OCI-LY7 (cell line): Measurements from ENCODE around the gene STAC3. TPM values are rescaled to one million over a fixed set of nuclear protein-coding genes. Genes with fewer than 3 reads are reported as not detected.

Experiments
- BruUV-seq: library from RNA; stranded (reverse); fragments of 400-500 nt; replicated peaks from 2 replicates; lab custom pipeline; 2021; lab: Mats Ljungman, UMichigan
- CTCF ChIA-PET: fragments of 300-600 bp; sonication (Branson Sonifier 250); formaldehyde crosslinking; loops from one replicate; lab custom pipeline; 2022; ENCODE audit warnings: antibody characterized with exemption; ENCODE audit not compliant: unreplicated experiment; lab: Charles Lee
- POLR2A ChIA-PET: fragments of 300-600 bp; sonication (Branson Sonifier 250); formaldehyde crosslinking; loops from one replicate; lab custom pipeline; 2022; ENCODE audit warnings: antibody characterized with exemption; lab: Charles Lee
- DNase-seq: peaks from one replicate; pipeline ENCODE4 v3.0.0-alpha.2; 2015; ENCODE audit warnings: low spot score
- H2AFZ ChIP-seq: fragments of 200-600 bp; sonication (generic), shearing (Covaris generic); 2 replicates; pipeline ENCODE4 v1.6.1; 2014; ENCODE audit warnings: mild to moderate bottlenecking, antibody characterized with exemption, low read length, moderate library complexity
- H3K27ac ChIP-seq: fragments of 200-600 bp; sonication (generic); 2 replicates; pipeline ENCODE4 v1.5.1; 2014; ENCODE audit warnings: mixed run types, low read depth, mild to moderate bottlenecking, moderate library complexity, low read length, inconsistent platforms; ENCODE audit not compliant: poor library complexity, severe bottlenecking
- H3K36me3 ChIP-seq: fragments of 200-600 bp; sonication (generic); 2 replicates; pipeline ENCODE4 v1.6.1; 2014; ENCODE audit warnings: mild to moderate bottlenecking, antibody characterized with exemption, low read length, moderate library complexity, mixed read lengths; ENCODE audit not compliant: insufficient read depth
- H3K4me1 ChIP-seq: fragments of 200-600 bp; sonication (generic); 2 replicates; pipeline ENCODE4 v1.5.1; 2014; ENCODE audit warnings: mild to moderate bottlenecking, low read length; ENCODE audit not compliant: insufficient read depth, poor library complexity, severe bottlenecking
- H3K4me2 ChIP-seq: fragments of 200-600 bp; sonication (generic); 2 replicates; pipeline ENCODE4 v1.6.1; 2014; ENCODE audit warnings: mild to moderate bottlenecking, low read length
- H3K4me3 ChIP-seq: fragments of 200-600 bp; sonication (generic); 2 replicates; pipeline ENCODE4 v1.5.1; 2014; ENCODE audit warnings: mild to moderate bottlenecking, low read depth, low read length; ENCODE audit not compliant: poor library complexity, severe bottlenecking
- H3K79me2 ChIP-seq: fragments of 200-600 bp; sonication (generic); 2 replicates; pipeline ENCODE4 v1.6.1; 2016; ENCODE audit warnings: low read depth, mild to moderate bottlenecking, low read length, moderate library complexity, mixed read lengths; ENCODE audit not compliant: insufficient read depth
- H3K9me2 ChIP-seq: fragments of 200-600 bp; sonication (generic); 2 replicates; pipeline ENCODE4 v1.6.1; 2016; ENCODE audit warnings: mild to moderate bottlenecking, low read length, mixed read lengths; ENCODE audit not compliant: insufficient read depth
- H3K9me3 ChIP-seq: fragments of 200-600 bp; sonication (generic); 2 replicates; pipeline ENCODE4 v1.6.1; 2014; ENCODE audit warnings: mild to moderate bottlenecking, mixed run types, low read length, mixed read lengths
- H4K20me1 ChIP-seq: fragments of 200-600 bp; sonication (generic); 2 replicates; pipeline ENCODE4 v1.6.1; 2014; ENCODE audit warnings: mild to moderate bottlenecking, antibody characterized with exemption, low read length, moderate library complexity, mixed read lengths; ENCODE audit not compliant: insufficient read depth
- CTCF ChIP-seq: fragments of 200-600 bp; sonication (generic); conservative IDR thresholded peaks from 2 replicates; pipeline ENCODE4 v1.5.1; 2014; ENCODE audit warnings: mild to moderate bottlenecking, antibody characterized with exemption, low read length, moderate library complexity, mixed read lengths
- EZH2phosphoT487 ChIP-seq: fragments of 200-600 bp; sonication (generic); IDR thresholded peaks from 2 replicates; pipeline ENCODE4 v1.6.1; 2018; ENCODE audit warnings: low read depth, borderline replicate concordance, mild to moderate bottlenecking, mixed run types, antibody characterized with exemption, low read length, moderate library complexity, mixed read lengths
- intact Hi-C: fragments of 100-400 bp; cut with micrococcal nuclease; formaldehyde crosslinking; loops from one replicate; pipeline ENCODE4 v1.10.0; 2022; ENCODE audit not compliant: unreplicated experiment
- total RNA-seq, 2 experiments: library from RNA; depleted of rRNA in 1 of 2; stranded (reverse); fragments of >200 nt in 1 of 2; shearing (Covaris generic) in 1 of 2; gene quantifications; 2 replicates each; pipeline ENCODE4 v1.2.3, GENCODE V29; 2014 to 2022

The STAC3 gene
- total RNA-seq, 2 experiments from 2014 or later: 1.4 to 6.8 TPM

GRCh38 chr12:57210461-57210860, 40.5 kb downstream of the STAC3 start:
- Histone ChIP-seq H3K27ac (no peak overlapping the region), H2AFZ (peak overlapping the region; percentile 15; the same call in 1 of the 2 replicates), H3K4me3 (no peak overlapping the region), H3K36me3 (no peaks in the 10 kb centered on the region), H3K4me1 (peaks cover 45% of the 10 kb centered on the region), H3K79me2 (no peaks in the 10 kb centered on the region), H3K9me3 (no peaks in the 10 kb centered on the region), H3K4me2 (peak overlapping the region; percentile 59; the same call in 1 of the 2 replicates), H3K9me2 (no peaks in the 10 kb centered on the region), H4K20me1 (no peaks in the 10 kb centered on the region)
- BruUV-seq: no TSS peak
- intact Hi-C loops: no loop called here
- ChIA-PET POLR2A (no interaction called here), CTCF (no interaction called here)
- TF ChIP-seq EZH2phosphoT487 (no peak), CTCF (no peak)
- no peak for DNase-seq

- Histone ChIP-seq H2AFZ (no peak overlapping the region), H3K27ac (no peak overlapping the region), H3K4me3 (no peak overlapping the region), H3K9me3 (no peaks in the 10 kb centered on the region), H3K9me2 (no peaks in the 10 kb centered on the region), H3K4me2 (no peak overlapping the region), H3K79me2 (no peaks in the 10 kb centered on the region), H4K20me1 (no peaks in the 10 kb centered on the region), H3K36me3 (no peaks in the 10 kb centered on the region), H3K4me1 (peaks cover 39% of the 10 kb centered on the region)
- no peak for DNase-seq
- BruUV-seq: no TSS peak
- CTCF ChIA-PET: no interaction called here
- POLR2A ChIA-PET: no interaction called here
- TF ChIP-seq EZH2phosphoT487: no peak
- no peak for TF ChIP-seq CTCF
- intact Hi-C loops: no loop called here
Measured at GRCh38 chr12:57209916-57210315, 41.1 kb downstream of the STAC3 start.

- Histone ChIP-seq H3K36me3 (no peaks in the 10 kb centered on the region), H3K9me2 (no peaks in the 10 kb centered on the region), H3K9me3 (no peaks in the 10 kb centered on the region), H3K4me3 (no peak overlapping the region), H3K4me2 (no peak overlapping the region), H3K4me1 (peaks cover 28% of the 10 kb centered on the region), H2AFZ (no peak overlapping the region), H3K79me2 (no peaks in the 10 kb centered on the region), H3K27ac (no peak overlapping the region), H4K20me1 (no peaks in the 10 kb centered on the region)
- TF ChIP-seq CTCF (no peak), EZH2phosphoT487 (no peak)
- intact Hi-C loops: no loop called here
- POLR2A ChIA-PET: no interaction called here
- BruUV-seq: no TSS peak
- DNase-seq: no peak
- CTCF ChIA-PET: no interaction called here
Measured at GRCh38 chr12:57208631-57209282, 42.2 kb downstream of the STAC3 start.
